ENCODE data around the gene GNAS. TPM values are rescaled to one million over a fixed set of nuclear protein-coding genes. Genes with fewer than 3 reads are reported as not detected.

GNAS gene
- total RNA-seq, 1 donor from 2014 or later: 784 TPM

GRCh38 chr20:58918621-58919020 is 66.1 kb downstream of the GNAS start:
- no peak for TF ChIP-seq CTCF (IDR thresholded peaks at IDR 0.05)
- intact Hi-C loops (cut with micrococcal nuclease): no loop called here
- Mint-ChIP-seq H3K4me3 (no peak overlapping the region), H3K27ac (no peak overlapping the region), H3K9me3 (no peaks in the 10 kb centered on the region), H3K36me3 (ENCODE audit: low read depth) (no peaks in the 10 kb centered on the region), H3K27me3 (no peaks in the 10 kb centered on the region), H3K4me1 (no peaks in the 10 kb centered on the region)
- POLR2A ChIA-PET: no interaction called here
- CTCF ChIA-PET: no interaction called here
- no peak for DNase-seq
- no peak for ATAC-seq (ENCODE audit: low read depth)

GRCh38 chr20:58921564-58921963 is 69.0 kb downstream of the GNAS start:
- CTCF ChIA-PET: no interaction called here
- Mint-ChIP-seq H3K36me3 (ENCODE audit: low read depth) (no peaks in the 10 kb centered on the region), H3K4me1 (no peaks in the 10 kb centered on the region), H3K27me3 (no peaks in the 10 kb centered on the region), H3K4me3 (no peak overlapping the region), H3K9me3 (no peaks in the 10 kb centered on the region), H3K27ac (no peak overlapping the region)
- POLR2A ChIA-PET: no interaction called here
- no peak for DNase-seq
- intact Hi-C loops (cut with micrococcal nuclease): no loop called here
- no peak for TF ChIP-seq CTCF (IDR thresholded peaks at IDR 0.05)
- ATAC-seq (ENCODE audit: low read depth): no peak

- ATAC-seq (ENCODE audit: low read depth) (no peak), DNase-seq (no peak)
- H3K4me3 Mint-ChIP-seq: no peak overlapping the region
- H3K27me3 Mint-ChIP-seq: no peaks in the 10 kb centered on the region
- CTCF ChIA-PET: no interaction called here
- POLR2A ChIA-PET: no interaction called here
- no peak overlapping the region for H3K27ac Mint-ChIP-seq
- no peaks in the 10 kb centered on the region for H3K9me3 Mint-ChIP-seq
- H3K4me1 Mint-ChIP-seq: no peaks in the 10 kb centered on the region
- H3K36me3 Mint-ChIP-seq (ENCODE audit: low read depth): no peaks in the 10 kb centered on the region
- TF ChIP-seq CTCF (IDR thresholded peaks at IDR 0.05): no peak
- intact Hi-C loops (cut with micrococcal nuclease): no loop called here
Observed at GRCh38 chr20:58922036-58922435, 69.5 kb downstream of the GNAS start.

- Mint-ChIP-seq H3K9me3 (no peaks in the 10 kb centered on the region), H3K4me1 (no peaks in the 10 kb centered on the region), H3K27me3 (no peaks in the 10 kb centered on the region), H3K36me3 (ENCODE audit: low read depth) (no peaks in the 10 kb centered on the region), H3K4me3 (no peak overlapping the region), H3K27ac (no peak overlapping the region)
- ATAC-seq (ENCODE audit: low read depth) (no peak), DNase-seq (no peak)
- ChIA-PET CTCF (interaction anchor here (1.0 kb wide), 1 partner anchor 297 kb away, joined by 3 read pairs; no protein-coding TSS in a partner anchor), POLR2A (no interaction called here)
- TF ChIP-seq CTCF (IDR thresholded peaks at IDR 0.05): no peak
- intact Hi-C loops (cut with micrococcal nuclease): no loop called here
Observed at GRCh38 chr20:58923117-58923712, 70.7 kb downstream of the GNAS start.

- POLR2A ChIA-PET: no interaction called here
- ATAC-seq (ENCODE audit: low read depth) (no peak), DNase-seq (no peak)
- intact Hi-C loops (cut with micrococcal nuclease): no loop called here
- Mint-ChIP-seq H3K36me3 (ENCODE audit: low read depth) (no peaks in the 10 kb centered on the region), H3K4me3 (no peak overlapping the region), H3K27me3 (no peaks in the 10 kb centered on the region), H3K27ac (no peak overlapping the region), H3K4me1 (no peaks in the 10 kb centered on the region), H3K9me3 (no peaks in the 10 kb centered on the region)
- TF ChIP-seq CTCF (IDR thresholded peaks at IDR 0.05): no peak
- CTCF ChIA-PET: no interaction called here
Observed at GRCh38 chr20:58926802-58927489, 74.4 kb downstream of the GNAS start.

Data from activated B cell treated with CpG ODN at 0.5 μM for 24 hours (primary cell).